Measurements from ENCODE around the gene SFTPA2. TPM values are rescaled to one million over a fixed set of nuclear protein-coding genes. Genes with fewer than 3 reads are reported as not detected.
"Not testable (repeated sequence)": the region's sequence is repeated elsewhere in the genome, so short reads cannot be mapped to it uniquely, and the experiment has no call there.

SFTPA2 gene
- total RNA-seq, 1 experiment from 2014 or later, result not detected

DNA sequence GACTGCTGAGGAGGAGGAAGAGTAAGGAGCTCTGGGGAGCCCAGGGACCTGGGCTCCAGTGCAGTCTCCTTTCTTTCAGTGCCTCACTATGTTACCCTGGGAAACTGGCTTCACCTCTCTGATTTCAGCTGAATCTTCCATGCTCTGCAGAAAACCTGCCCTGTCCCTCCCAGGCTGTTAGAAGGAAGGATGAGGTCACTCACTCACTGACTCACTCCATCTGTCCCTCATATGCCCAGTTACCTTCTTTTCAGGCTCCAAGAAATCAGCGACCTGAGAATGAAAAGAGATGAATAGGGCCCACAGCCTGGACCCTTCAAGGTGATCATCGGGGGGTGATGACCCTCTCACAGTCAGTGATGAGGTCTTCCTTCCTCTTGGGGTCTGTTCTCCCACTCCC is 481 bp downstream of the SFTPA2 start:
- intact Hi-C loops (cut with micrococcal nuclease), result no loop called here
- ATAC-seq (no peak), DNase-seq (no peak)
- Histone ChIP-seq H3K4me1 (ENCODE audit: insufficient read depth, low read length) (no peaks in the 10 kb centered on the region), H3K4me2 (ENCODE audit: low read length) (no peak overlapping the region), H3K9me2 (replicated peaks; ENCODE audit: low read length) (no peaks in the 10 kb centered on the region), H3K27ac (ENCODE audit: low read length) (no peak overlapping the region), H3K36me3 (ENCODE audit: low read depth, low read length) (no peaks in the 10 kb centered on the region), H3F3A (ENCODE audit: low read length, unreplicated experiment) (no peaks in the 10 kb centered on the region), H3K79me2 (ENCODE audit: low read length) (no peaks in the 10 kb centered on the region), H3K4me3 (ENCODE audit: low read length) (no peak overlapping the region), H3K9me3 (ENCODE audit: low read length) (no peaks in the 10 kb centered on the region), H4K20me1 (ENCODE audit: low read length) (no peaks in the 10 kb centered on the region), H3K27me3 (ENCODE audit: low read length) (no peaks in the 10 kb centered on the region), H2AFZ (ENCODE audit: low read length) (no peak overlapping the region), H3K9ac (ENCODE audit: low read length) (no peak overlapping the region)
- ChIA-PET CTCF (no interaction called here), POLR2A (ENCODE audit: unreplicated experiment) (no interaction called here)
- no TSS peak for BruUV-seq (replicated peaks)
- TF ChIP-seq, protein P1, sequence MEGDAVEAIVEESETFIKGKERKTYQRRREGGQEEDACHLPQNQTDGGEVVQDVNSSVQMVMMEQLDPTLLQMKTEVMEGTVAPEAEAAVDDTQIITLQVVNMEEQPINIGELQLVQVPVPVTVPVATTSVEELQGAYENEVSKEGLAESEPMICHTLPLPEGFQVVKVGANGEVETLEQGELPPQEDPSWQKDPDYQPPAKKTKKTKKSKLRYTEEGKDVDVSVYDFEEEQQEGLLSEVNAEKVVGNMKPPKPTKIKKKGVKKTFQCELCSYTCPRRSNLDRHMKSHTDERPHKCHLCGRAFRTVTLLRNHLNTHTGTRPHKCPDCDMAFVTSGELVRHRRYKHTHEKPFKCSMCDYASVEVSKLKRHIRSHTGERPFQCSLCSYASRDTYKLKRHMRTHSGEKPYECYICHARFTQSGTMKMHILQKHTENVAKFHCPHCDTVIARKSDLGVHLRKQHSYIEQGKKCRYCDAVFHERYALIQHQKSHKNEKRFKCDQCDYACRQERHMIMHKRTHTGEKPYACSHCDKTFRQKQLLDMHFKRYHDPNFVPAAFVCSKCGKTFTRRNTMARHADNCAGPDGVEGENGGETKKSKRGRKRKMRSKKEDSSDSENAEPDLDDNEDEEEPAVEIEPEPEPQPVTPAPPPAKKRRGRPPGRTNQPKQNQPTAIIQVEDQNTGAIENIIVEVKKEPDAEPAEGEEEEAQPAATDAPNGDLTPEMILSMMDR (conservative IDR thresholded peaks at IDR 0.05; ENCODE audit: low read depth, low read length), result no peak
- no peak for TF ChIP-seq EZH2phosphoT487 (IDR thresholded peaks at IDR 0.05; ENCODE audit: borderline replicate concordance, low read length)
- TF ChIP-seq EZH2 (IDR thresholded peaks at IDR 0.05; ENCODE audit: low read length, unreplicated experiment), result no peak

DNA sequence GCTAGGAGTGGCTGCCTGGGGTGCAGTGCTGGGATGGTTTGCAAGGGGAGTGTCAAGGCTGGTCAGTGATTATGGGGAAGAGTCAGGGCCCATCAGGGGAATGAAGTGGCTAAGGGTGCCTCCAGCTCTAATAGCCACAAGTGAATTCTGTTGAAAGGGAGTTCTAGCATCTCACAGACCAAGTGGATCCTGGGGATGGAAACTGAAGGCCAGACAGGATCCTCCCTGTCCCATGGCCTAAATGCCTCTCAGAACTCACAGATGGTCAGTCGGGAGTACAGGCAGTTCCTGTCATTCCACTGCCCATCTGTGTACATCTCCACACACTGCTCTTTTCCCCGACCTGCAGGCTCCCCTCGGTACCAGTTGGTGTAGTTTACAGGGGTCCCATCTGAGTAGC is 3.2 kb downstream of the SFTPA2 start:
- CTCF ChIA-PET; H3K4me3 ChIP-seq (ENCODE audit: low read length); H3K4me1 ChIP-seq (ENCODE audit: insufficient read depth, low read length); H3K36me3 ChIP-seq (ENCODE audit: low read depth, low read length); BruUV-seq (replicated peaks); H3K9ac ChIP-seq (ENCODE audit: low read length); ATAC-seq; H2AFZ ChIP-seq (ENCODE audit: low read length); H3K9me2 ChIP-seq (replicated peaks; ENCODE audit: low read length); H3K9me3 ChIP-seq (ENCODE audit: low read length); H3K27ac ChIP-seq (ENCODE audit: low read length); H3K27me3 ChIP-seq (ENCODE audit: low read length); H3K79me2 ChIP-seq (ENCODE audit: low read length); H3K4me2 ChIP-seq (ENCODE audit: low read length); DNase-seq; H3F3A ChIP-seq (ENCODE audit: low read length, unreplicated experiment); intact Hi-C loops (cut with micrococcal nuclease); H4K20me1 ChIP-seq (ENCODE audit: low read length); POLR2A ChIA-PET (ENCODE audit: unreplicated experiment): not testable (repeated sequence)

DNA sequence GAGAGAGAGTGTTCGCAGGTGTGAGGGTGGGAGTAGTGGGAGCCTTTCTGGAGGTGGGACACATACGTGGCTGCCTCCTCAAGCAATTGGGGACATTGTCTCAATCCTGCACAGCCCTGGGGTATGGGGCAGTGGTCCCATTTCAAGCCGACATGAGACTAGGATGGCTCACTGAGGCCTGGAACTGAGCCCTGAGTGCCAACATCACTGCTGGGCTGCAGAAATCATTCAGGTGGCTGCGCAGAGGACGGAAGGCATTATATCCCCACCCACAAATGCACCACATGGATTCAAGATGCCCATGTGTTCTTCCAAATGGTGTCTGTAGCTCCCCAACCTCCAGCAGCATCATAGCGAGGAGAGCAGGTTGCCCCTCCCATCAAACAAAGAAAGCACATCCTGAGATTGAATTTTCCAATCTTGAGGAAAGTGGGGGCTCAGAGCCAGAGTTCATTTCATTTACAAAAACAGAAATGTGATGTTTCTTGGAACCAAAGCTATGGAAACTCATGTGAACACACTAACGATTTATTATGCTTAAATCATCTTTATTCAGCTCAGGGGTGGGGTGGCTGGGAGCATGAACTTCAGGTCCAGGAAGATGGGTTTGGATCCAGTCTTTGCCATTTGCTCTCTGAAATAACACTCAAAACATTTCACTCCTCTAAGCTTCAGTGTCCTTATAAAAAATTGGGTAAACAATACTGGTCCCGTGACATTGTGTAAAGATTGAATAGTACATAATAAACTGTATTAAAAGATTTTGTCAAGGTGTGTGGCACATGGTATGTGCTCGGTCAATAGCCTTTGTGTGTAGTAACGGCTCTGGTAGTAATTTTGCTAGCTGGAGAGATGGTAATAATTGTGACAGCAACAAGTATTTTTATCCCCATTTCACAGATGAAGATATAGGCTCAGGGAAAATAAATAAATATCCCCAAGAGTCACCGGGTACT is 4.6 kb downstream of the SFTPA2 start:
- Histone ChIP-seq H3K9me2 (replicated peaks; ENCODE audit: low read length) (no peaks in the 10 kb centered on the region), H4K20me1 (ENCODE audit: low read length) (no peaks in the 10 kb centered on the region), H2AFZ (ENCODE audit: low read length) (no peak overlapping the region), H3K4me2 (ENCODE audit: low read length) (no peak overlapping the region), H3K9me3 (ENCODE audit: low read length) (no peaks in the 10 kb centered on the region), H3K36me3 (ENCODE audit: low read depth, low read length) (no peaks in the 10 kb centered on the region), H3K27ac (ENCODE audit: low read length) (no peak overlapping the region), H3F3A (ENCODE audit: low read length, unreplicated experiment) (no peaks in the 10 kb centered on the region), H3K4me1 (ENCODE audit: insufficient read depth, low read length) (no peaks in the 10 kb centered on the region), H3K27me3 (ENCODE audit: low read length) (no peaks in the 10 kb centered on the region), H3K79me2 (ENCODE audit: low read length) (no peaks in the 10 kb centered on the region), H3K4me3 (ENCODE audit: low read length) (no peak overlapping the region), H3K9ac (ENCODE audit: low read length) (no peak overlapping the region)
- intact Hi-C loops (cut with micrococcal nuclease), result no loop called here
- no TSS peak for BruUV-seq (replicated peaks)
- TF ChIP-seq, protein P1 (conservative IDR thresholded peaks at IDR 0.05; ENCODE audit: low read depth, low read length), result no peak
- TF ChIP-seq EZH2 (IDR thresholded peaks at IDR 0.05; ENCODE audit: low read length, unreplicated experiment), result no peak
- TF ChIP-seq EZH2phosphoT487 (IDR thresholded peaks at IDR 0.05; ENCODE audit: borderline replicate concordance, low read length), result no peak
- CTCF ChIA-PET, result no interaction called here
- ATAC-seq (no peak), DNase-seq (no peak)
- POLR2A ChIA-PET (ENCODE audit: unreplicated experiment), result no interaction called here
